KOPT-K1 (cell line): ENCODE results near the gene MAD1L1.
"Not testable (repeated sequence)": the region's sequence is repeated elsewhere in the genome, so short reads cannot be mapped to it uniquely, and the experiment has no call there.

ENCODE experiments used
- H3K27ac ChIP-seq: fragments of 200-600 bp; sonication (generic); 2 replicates; pipeline ENCODE4 v1.5.1; 2016; ENCODE audit warnings: antibody characterized with exemption, mild to moderate bottlenecking, low read depth, low read length; ENCODE audit not compliant: poor library complexity, severe bottlenecking
- H3K36me3 ChIP-seq: fragments of 200-600 bp; sonication (generic); 2 replicates; pipeline ENCODE4 v1.5.1; 2017; ENCODE audit warnings: antibody characterized with exemption, mild to moderate bottlenecking, low read length, moderate library complexity; ENCODE audit not compliant: insufficient read depth
- H3K9me3 ChIP-seq: fragments of 200-600 bp; sonication (generic); 2 replicates; pipeline ENCODE4 v1.5.1; 2017; ENCODE audit warnings: antibody characterized with exemption, low read length, mild to moderate bottlenecking; ENCODE audit not compliant: insufficient read depth, poor library complexity, severe bottlenecking

Gene MAD1L1

GRCh38 chr7:1860881-1861798 is 371.6 kb downstream of the MAD1L1 start:
- not testable (repeated sequence) for H3K27ac ChIP-seq, H3K9me3 ChIP-seq, H3K36me3 ChIP-seq

GRCh38 chr7:1859266-1860035 is 373.3 kb downstream of the MAD1L1 start:
- H3K9me3 ChIP-seq: no peaks in the 10 kb centered on the region

GRCh38 chr7:1858435-1859265 is 374.1 kb downstream of the MAD1L1 start:
- Histone ChIP-seq H3K9me3 (no peaks in the 10 kb centered on the region), H3K36me3 (no peaks in the 10 kb centered on the region), H3K27ac (no peak overlapping the region)

More at GRCh38 chr7:1859266-1860035, 373.3 kb downstream of the MAD1L1 start:
- Histone ChIP-seq H3K27ac (no peak overlapping the region), H3K36me3 (no peaks in the 10 kb centered on the region)

DNA sequence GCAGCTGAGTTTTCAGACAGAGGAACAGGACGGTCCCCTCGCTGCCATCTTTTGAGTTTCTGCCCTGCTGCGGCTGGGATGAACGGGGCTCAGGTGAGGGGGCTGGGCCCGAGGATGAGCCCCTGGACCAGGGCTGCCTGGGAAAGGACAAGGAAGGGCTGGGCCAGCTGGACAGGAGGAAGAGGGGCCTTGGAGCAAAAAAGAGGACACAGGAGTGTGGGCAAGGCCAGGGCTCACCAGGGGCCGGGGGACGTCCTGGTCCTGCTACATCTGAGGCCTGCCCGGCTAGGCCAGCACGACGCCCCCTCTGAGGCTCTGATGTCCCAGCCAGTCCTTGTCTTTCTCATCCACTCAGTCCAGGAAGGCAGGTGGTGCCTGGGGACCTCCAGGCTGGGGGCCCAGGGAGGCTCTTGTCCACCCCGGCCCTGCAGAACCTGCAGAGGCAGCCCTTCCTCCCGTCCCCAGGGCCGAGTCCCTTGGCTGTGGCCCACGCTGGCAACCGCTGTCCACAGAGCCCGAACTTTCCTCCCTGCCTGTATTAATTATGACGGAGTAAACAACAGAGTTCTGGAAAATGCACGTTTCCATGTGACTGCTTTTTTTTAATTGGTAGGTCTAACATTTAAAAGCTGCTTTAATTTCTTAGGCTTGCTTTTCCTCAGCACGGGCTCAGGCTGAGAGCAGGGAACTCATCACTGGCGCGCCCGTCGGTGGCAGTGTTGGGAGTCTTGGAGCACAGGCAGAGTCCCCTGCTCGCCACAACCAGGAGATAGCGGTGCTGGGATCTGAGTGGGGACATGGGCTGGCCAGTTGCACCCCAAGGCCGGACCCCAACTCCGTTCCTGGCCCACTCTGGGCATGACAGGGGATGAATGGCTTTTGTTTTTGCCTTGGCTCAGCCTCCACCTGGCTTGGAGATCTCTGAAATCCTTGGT is 375.0 kb downstream of the MAD1L1 start:
- Histone ChIP-seq H3K27ac (no peak overlapping the region), H3K36me3 (no peaks in the 10 kb centered on the region), H3K9me3 (no peaks in the 10 kb centered on the region)

DNA sequence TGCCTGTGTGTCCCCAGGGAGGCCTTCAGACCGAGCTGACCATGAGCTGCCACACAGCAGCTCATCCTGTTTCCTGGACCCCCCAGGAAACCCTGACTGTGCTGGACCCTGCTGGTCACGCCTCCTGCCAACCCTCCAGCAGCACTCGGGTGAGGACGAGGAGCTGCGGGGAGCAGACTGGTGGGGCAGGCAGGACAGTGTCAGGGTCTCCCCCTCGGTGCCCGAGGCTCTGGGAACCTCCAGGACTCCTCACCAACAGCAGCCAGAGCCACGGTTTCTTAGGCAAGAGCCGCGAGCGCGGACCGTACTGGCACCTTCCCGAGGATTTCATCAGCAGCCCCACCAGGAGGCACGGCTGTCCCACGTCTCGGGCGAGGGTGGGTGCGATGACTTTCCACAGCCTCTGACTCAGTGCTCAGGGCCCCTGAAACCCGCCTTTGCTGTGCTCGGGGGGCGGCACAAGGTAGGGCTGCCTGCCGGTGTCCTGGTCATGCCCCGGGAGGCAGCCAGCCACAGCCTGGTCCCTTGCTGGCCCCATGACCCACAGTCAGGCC is 375.8 kb downstream of the MAD1L1 start:
- Histone ChIP-seq H3K9me3 (no peaks in the 10 kb centered on the region), H3K27ac (no peak overlapping the region), H3K36me3 (no peaks in the 10 kb centered on the region)

GRCh38 chr7:1856161-1856887 is 376.4 kb downstream of the MAD1L1 start:
- Histone ChIP-seq H3K9me3 (no peaks in the 10 kb centered on the region), H3K27ac (no peak overlapping the region), H3K36me3 (no peaks in the 10 kb centered on the region)

DNA sequence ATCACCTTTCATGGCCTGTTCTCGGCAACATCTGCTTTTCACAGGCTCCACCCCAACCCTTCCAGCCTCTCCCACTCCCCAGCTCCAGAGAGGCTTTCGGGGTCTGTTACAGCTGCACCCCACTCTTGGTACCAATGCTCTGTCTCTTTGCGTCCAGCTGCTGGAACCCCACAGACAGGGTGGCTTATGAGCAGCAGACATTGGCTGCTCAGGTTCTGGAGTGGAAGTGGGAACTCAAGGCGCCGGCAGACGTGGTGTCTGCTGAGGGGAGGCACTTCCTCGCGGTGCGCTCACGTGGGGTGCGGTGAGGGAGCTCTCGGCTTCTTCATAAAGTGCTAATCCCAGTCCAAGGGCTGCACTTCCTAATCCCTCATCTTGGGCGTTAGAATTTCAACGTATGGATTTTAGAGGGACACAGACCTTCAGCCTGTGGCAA is 377.0 kb downstream of the MAD1L1 start:
- Histone ChIP-seq H3K27ac (no peak overlapping the region), H3K36me3 (no peaks in the 10 kb centered on the region), H3K9me3 (no peaks in the 10 kb centered on the region)

DNA sequence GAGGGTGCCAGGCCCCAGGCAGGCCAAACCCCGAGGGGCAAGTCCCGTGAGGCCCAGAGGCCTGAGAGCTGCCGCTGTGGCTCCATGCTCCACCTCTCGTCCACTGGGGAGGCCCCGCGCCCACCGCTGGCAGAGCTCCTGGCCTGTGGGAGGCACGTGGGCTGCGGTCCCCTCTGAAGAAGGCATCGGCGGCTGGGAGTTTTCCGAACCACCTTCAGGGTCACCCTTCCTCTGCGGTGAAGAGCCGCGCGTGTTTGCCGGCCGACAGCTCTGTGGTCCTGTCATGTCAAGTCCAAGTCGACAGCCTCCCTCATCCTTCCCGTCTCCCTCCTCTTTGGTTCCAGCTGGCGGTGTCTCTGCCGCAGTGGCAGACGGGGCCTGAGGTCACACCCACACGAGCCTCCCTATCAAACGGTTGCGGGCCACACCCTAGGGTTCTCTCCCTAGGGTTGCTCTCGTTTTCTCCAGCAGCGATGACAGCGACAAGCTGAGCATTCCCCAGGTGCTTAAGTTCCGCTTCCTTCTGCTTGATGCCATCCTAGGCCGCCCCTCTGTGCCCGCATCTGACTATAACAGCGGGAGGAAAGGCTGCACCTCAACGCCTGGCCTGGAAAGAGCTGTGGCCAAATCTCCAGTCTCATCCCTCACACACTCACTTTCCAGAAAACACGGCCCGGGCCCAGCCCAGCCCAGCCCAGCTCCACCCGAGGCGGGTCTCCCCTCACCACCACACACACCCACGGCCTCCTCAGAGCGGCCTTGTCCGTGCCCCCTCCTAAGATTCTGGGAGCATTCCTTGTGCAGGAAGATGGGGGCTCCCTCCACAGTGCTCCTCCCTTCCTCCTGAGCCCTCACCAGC is 377.6 kb downstream of the MAD1L1 start:
- no peaks in the 10 kb centered on the region for H3K36me3 ChIP-seq
- no peaks in the 10 kb centered on the region for H3K9me3 ChIP-seq
- H3K27ac ChIP-seq: no peak overlapping the region

GRCh38 chr7:1853986-1854865 is 378.5 kb downstream of the MAD1L1 start:
- no peak overlapping the region for H3K27ac ChIP-seq
- H3K9me3 ChIP-seq: no peaks in the 10 kb centered on the region
- H3K36me3 ChIP-seq: no peaks in the 10 kb centered on the region

DNA sequence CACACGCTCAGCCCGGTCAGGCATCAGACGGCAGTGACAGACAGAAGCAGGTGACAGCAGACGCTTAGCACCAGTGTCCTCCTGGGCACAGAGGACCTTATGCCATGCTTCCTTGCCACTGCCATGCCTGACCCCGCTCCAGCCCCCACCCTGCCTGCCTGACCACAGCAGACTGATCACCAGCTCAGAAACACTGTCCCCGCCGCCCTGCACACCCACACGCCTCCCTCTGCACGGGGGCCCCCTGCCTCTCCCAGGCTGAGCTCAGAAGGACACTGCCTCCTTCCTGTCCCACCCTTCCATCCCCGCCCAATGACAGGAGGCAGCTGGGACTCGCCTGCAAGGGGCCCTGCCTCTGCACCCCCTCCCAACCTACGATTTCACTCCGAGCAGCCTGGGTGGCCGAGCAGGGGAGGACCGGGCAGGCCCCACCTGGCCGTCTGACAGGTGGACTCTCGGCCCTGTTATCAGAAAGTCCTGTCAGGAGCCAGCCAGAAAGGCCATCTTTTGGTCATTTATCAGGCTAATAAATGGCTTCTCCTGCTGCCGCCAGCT is 379.2 kb downstream of the MAD1L1 start:
- Histone ChIP-seq H3K27ac (no peak overlapping the region), H3K36me3 (peaks cover 5% of the 10 kb centered on the region; the same call in 1 of the 2 replicates), H3K9me3 (no peaks in the 10 kb centered on the region)

DNA sequence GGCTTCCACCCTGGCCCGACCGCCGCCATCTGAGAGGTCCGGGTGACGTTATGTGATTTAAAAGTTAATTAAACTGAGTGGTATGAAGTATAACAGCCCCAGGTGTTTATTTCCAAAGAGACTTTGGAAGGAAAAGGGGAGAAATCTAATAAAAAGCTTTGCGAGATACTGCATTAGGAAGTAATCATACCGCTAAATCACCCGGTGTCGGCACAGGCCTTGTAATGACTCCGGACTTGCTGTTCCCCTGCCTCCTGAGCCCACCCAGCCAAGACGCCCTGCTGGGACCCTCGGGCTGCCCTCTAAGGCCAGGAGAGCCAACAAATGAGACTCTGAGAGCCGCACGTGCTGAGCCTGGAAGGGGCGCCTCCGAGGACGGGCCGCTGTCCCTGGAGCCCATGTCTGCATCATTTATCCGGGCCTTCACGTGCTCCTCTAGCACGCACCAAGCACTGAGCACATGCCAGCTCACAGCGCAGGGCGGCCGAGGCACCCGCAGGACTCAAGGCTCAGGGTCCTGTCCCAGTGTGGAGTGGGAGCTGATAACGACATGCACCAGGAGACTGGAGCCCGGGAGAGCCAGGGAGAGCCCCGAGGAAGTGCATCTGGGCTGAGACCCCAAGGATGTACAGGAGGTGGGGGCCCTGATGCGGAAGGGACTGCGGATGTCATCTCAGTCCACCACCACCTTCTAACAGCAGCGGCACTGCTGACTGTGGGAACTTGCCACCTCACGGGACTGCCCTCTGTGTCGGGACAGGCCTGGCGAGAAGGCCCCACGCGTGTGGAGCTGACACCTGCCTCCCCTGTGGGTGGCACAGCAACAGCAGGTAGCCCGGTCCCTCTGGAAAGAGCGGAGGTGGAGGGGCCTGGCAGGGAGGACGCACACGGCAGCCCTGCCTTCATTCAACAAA is 380.0 kb downstream of the MAD1L1 start:
- Histone ChIP-seq H3K9me3 (no peaks in the 10 kb centered on the region), H3K36me3 (peaks cover 7% of the 10 kb centered on the region; the same call in 1 of the 2 replicates), H3K27ac (no peak overlapping the region)
